ENCODE results near the gene AGBL4.
"Not testable (repeated sequence)": the region's sequence is repeated elsewhere in the genome, so short reads cannot be mapped to it uniquely, and the experiment has no call there.

Gene AGBL4

GRCh38 chr1:49298304-49298703, 725.5 kb downstream of the AGBL4 start:
- no peak for DNase-seq

GRCh38 chr1:49297783-49298182, 726.0 kb downstream of the AGBL4 start:
- DNase-seq: no peak

GRCh38 chr1:49294539-49294938, 729.2 kb downstream of the AGBL4 start:
- DNase-seq: no peak

- DNase-seq: no peak
Measured at GRCh38 chr1:49293016-49293415, 730.7 kb downstream of the AGBL4 start.

- DNase-seq: not testable (repeated sequence)
Measured at GRCh38 chr1:49257211-49258049, 766.3 kb downstream of the AGBL4 start.

- no peak for DNase-seq
Measured at GRCh38 chr1:49252917-49253316, 770.8 kb downstream of the AGBL4 start.

- no peak for DNase-seq
Measured at GRCh38 chr1:49251019-49251784, 772.6 kb downstream of the AGBL4 start.

- DNase-seq: no peak
Measured at GRCh38 chr1:49240709-49241221, 783.0 kb downstream of the AGBL4 start.

- no peak for DNase-seq
Measured at GRCh38 chr1:49234988-49235387, 788.8 kb downstream of the AGBL4 start.

- no peak for DNase-seq
Measured at GRCh38 chr1:49229555-49229954, 794.2 kb downstream of the AGBL4 start.

- no peak for DNase-seq
Measured at GRCh38 chr1:49226758-49227157, 797.0 kb downstream of the AGBL4 start.

GRCh38 chr1:49225464-49225863, 798.3 kb downstream of the AGBL4 start:
- no peak for DNase-seq

GRCh38 chr1:49213301-49213700, 810.5 kb downstream of the AGBL4 start:
- DNase-seq: no peak

GRCh38 chr1:49208712-49209111, 815.0 kb downstream of the AGBL4 start:
- DNase-seq: no peak

- no peak for DNase-seq
Measured at GRCh38 chr1:49204720-49205119, 819.0 kb downstream of the AGBL4 start.

GRCh38 chr1:49200738-49201137, 823.0 kb downstream of the AGBL4 start:
- DNase-seq: no peak

GRCh38 chr1:49199564-49199963, 824.2 kb downstream of the AGBL4 start:
- DNase-seq: no peak

GRCh38 chr1:49197081-49197480, 826.7 kb downstream of the AGBL4 start:
- no peak for DNase-seq

GRCh38 chr1:49190138-49190537, 833.6 kb downstream of the AGBL4 start:
- DNase-seq: no peak

- DNase-seq: no peak
Measured at GRCh38 chr1:49187056-49187455, 836.7 kb downstream of the AGBL4 start.

- no peak for DNase-seq
Measured at GRCh38 chr1:49185450-49185980, 838.2 kb downstream of the AGBL4 start.

- no peak for DNase-seq
Measured at GRCh38 chr1:49183489-49183888, 840.3 kb downstream of the AGBL4 start.

- DNase-seq: no peak
Measured at GRCh38 chr1:49181033-49181432, 842.7 kb downstream of the AGBL4 start.

All from NCI-H1048 (cell line).